ENCODE data around the gene D2HGDH.

GRCh38 chr2:241768850-241769249, 34.4 kb downstream of the D2HGDH start:
- TF ChIP-seq GATA3 (IDR thresholded peaks at IDR 0.05; ENCODE audit: low read depth, low read length) (no peak), GATA2 (IDR thresholded peaks at IDR 0.05; ENCODE audit: low read depth, low read length) (no peak)
